Caco-2 (cell line): ENCODE data around the gene TFF1. TPM values are rescaled to one million over a fixed set of nuclear protein-coding genes. Genes with fewer than 3 reads are reported as not detected.

ENCODE experiments used
- BruUV-seq: library from RNA; stranded (reverse); fragments of 400-500 nt; replicated peaks from 2 replicates; lab custom pipeline; 2021; lab: Mats Ljungman, UMichigan
- CTCF ChIA-PET: fragments of 300-600 bp; sonication (Branson Sonifier 250); formaldehyde crosslinking; loops from one replicate; lab custom pipeline; 2022; ENCODE audit warnings: antibody characterized with exemption; lab: Charles Lee
- POLR2A ChIA-PET: fragments of 300-600 bp; sonication (Branson Sonifier 250); formaldehyde crosslinking; loops from one replicate; lab custom pipeline; 2022; ENCODE audit warnings: antibody characterized with exemption; lab: Charles Lee
- DNase-seq, 2 experiments: peaks; one replicate each; pipeline versions ENCODE4 v3.0.0 to v3.0.0-alpha.2; 2020 to 2022
- H3K27me3 ChIP-seq: replicated peaks from 2 replicates; pipeline ENCODE4 v1.6.0; 2011; ENCODE audit warnings: low read length; ENCODE audit not compliant: control insufficient read depth, insufficient read depth
- H3K36me3 ChIP-seq: 2 replicates; pipeline ENCODE4 v1.5.1; 2011; ENCODE audit warnings: low read length; ENCODE audit not compliant: control insufficient read depth, insufficient read depth
- H3K4me1 ChIP-seq: fragments of 250-450 bp; sonication (Bioruptor Pico); 2 replicates; pipeline ENCODE4 v1.5.1; 2020; ENCODE audit warnings: mild to moderate bottlenecking
- H3K4me3 ChIP-seq: 2 replicates; pipeline ENCODE4 v1.5.1; 2011; ENCODE audit warnings: low read depth, mild to moderate bottlenecking, control low read depth, low read length
- H3K9me3 ChIP-seq: fragments of 250-450 bp; sonication (Bioruptor Pico); 2 replicates; pipeline ENCODE4 v1.5.1; 2020; ENCODE audit warnings: mild to moderate bottlenecking, moderate library complexity
- H3K27ac Mint-ChIP-seq: one replicate; pipeline ENCODE4 v1.8.0; 2022; ENCODE audit warnings: mixed read lengths; ENCODE audit not compliant: unreplicated experiment
- H3K27me3 Mint-ChIP-seq: one replicate; pipeline ENCODE4 v1.8.0; 2022; ENCODE audit warnings: mixed read lengths; ENCODE audit not compliant: insufficient read depth, unreplicated experiment
- H3K36me3 Mint-ChIP-seq: one replicate; pipeline ENCODE4 v1.8.0; 2022; ENCODE audit warnings: mild to moderate bottlenecking, mixed read lengths; ENCODE audit not compliant: insufficient read depth, unreplicated experiment
- H3K4me1 Mint-ChIP-seq: one replicate; pipeline ENCODE4 v1.8.0; 2022; ENCODE audit warnings: low read depth, mixed read lengths; ENCODE audit not compliant: unreplicated experiment
- H3K4me3 Mint-ChIP-seq: one replicate; pipeline ENCODE4 v1.8.0; 2022; ENCODE audit warnings: mild to moderate bottlenecking, moderate library complexity, mixed read lengths; ENCODE audit not compliant: unreplicated experiment
- H3K9me3 Mint-ChIP-seq: one replicate; pipeline ENCODE4 v1.8.0; 2022; ENCODE audit warnings: mixed read lengths; ENCODE audit not compliant: unreplicated experiment
- intact Hi-C: fragments of 100-400 bp; cut with micrococcal nuclease; formaldehyde crosslinking; loops from one replicate; pipeline ENCODE4 v1.10.0; 2022; ENCODE audit not compliant: unreplicated experiment
- total RNA-seq: library from RNA; stranded (reverse); gene quantifications from 2 replicates; pipeline ENCODE4 v1.2.3, GENCODE V29; 2022
- TF ChIP-seq, protein P1 (sequence below), 2 experiments: fragments of 200-600 bp in 1 of 2; IDR thresholded peaks; 1 replicate in 1 of 2; 2 replicates in 1 of 2; pipeline versions ENCODE4 v1.5.1 to v1.8.0; 2011 to 2022; ENCODE audit warnings: antibody characterized with exemption in 1 of 2, control low read depth in 1 of 2, inconsistent platforms in 1 of 2, low read depth in 1 of 2, low read length in 1 of 2, mild to moderate bottlenecking in 1 of 2, moderate library complexity in 1 of 2; ENCODE audit not compliant: insufficient read depth in 1 of 2, severe bottlenecking in 1 of 2, unreplicated experiment in 1 of 2

TFF1 gene
- total RNA-seq, 1 experiment from 2014 or later, result 9.8 TPM

DNA sequence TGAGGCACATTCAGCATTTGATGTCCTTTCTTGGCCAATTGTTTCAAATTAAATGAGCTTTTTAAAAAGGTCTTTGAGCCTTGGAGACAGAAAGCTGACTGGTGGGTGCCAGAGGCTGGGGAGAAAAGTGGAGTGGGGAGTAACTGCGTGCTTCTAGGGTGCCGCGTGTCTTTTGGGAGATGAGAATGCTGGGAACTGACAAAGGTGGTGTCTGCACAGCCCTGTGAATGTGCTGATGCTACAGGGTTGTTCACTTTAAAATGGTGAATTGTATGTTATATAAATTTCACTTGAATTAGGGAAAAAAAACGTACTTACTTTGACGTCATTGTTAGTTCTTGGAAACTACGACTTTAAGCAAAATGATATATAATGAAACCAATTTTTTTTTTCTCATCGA lies 8.1 kb upstream of the TFF1 start:
- Mint-ChIP-seq H3K36me3 (peaks cover 6% of the 10 kb centered on the region), H3K9me3 (no peaks in the 10 kb centered on the region), H3K27ac (no peak overlapping the region), H3K4me1 (peaks cover 20% of the 10 kb centered on the region), H3K27me3 (no peaks in the 10 kb centered on the region), H3K4me3 (no peak overlapping the region)
- no peaks in the 10 kb centered on the region for H3K27me3 ChIP-seq
- no peaks in the 10 kb centered on the region for H3K9me3 ChIP-seq
- DNase-seq, result no peak
- no peaks in the 10 kb centered on the region for H3K36me3 ChIP-seq
- POLR2A ChIA-PET, result no interaction called here
- intact Hi-C loops, result no loop called here
- no TSS peak for BruUV-seq
- no peaks in the 10 kb centered on the region for H3K4me1 ChIP-seq
- CTCF ChIA-PET, result no interaction called here
- no peak overlapping the region for H3K4me3 ChIP-seq
- TF ChIP-seq, protein P1, sequence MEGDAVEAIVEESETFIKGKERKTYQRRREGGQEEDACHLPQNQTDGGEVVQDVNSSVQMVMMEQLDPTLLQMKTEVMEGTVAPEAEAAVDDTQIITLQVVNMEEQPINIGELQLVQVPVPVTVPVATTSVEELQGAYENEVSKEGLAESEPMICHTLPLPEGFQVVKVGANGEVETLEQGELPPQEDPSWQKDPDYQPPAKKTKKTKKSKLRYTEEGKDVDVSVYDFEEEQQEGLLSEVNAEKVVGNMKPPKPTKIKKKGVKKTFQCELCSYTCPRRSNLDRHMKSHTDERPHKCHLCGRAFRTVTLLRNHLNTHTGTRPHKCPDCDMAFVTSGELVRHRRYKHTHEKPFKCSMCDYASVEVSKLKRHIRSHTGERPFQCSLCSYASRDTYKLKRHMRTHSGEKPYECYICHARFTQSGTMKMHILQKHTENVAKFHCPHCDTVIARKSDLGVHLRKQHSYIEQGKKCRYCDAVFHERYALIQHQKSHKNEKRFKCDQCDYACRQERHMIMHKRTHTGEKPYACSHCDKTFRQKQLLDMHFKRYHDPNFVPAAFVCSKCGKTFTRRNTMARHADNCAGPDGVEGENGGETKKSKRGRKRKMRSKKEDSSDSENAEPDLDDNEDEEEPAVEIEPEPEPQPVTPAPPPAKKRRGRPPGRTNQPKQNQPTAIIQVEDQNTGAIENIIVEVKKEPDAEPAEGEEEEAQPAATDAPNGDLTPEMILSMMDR (IDR thresholded peaks at IDR 0.05; ENCODE audit: insufficient read depth in 1 of 2, low read depth in 1 of 2, low read length in 1 of 2, severe bottlenecking in 1 of 2, unreplicated experiment in 1 of 2), result no peak

DNA sequence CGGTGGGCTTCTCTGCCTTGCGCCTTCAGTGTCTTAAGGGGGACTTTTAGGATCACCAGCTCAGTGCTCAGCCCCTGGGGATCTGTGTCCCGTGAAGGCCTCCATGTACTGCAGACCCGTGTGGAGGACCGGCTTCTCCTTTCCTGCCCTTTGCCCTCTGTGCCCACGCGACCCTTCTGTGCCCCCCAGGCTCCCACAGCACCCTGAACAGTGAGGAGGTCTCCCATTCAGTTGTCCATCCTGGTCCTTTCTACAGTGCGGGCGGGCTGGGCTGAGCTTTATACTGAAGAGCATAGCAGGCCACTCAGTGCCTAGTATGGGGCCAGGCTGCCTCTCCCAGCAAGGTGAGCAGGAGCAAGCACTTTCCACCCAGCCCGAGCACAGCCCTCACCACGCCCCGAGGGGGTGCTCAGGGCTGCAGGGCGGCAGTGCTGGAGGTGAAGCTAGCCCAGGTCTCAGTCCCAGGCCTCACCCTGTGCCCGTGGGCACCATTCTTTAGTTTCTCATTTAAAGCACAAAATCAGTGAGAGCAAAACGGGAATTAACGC lies 7.6 kb upstream of the TFF1 start:
- peaks cover 6% of the 10 kb centered on the region for H3K36me3 Mint-ChIP-seq

DNA sequence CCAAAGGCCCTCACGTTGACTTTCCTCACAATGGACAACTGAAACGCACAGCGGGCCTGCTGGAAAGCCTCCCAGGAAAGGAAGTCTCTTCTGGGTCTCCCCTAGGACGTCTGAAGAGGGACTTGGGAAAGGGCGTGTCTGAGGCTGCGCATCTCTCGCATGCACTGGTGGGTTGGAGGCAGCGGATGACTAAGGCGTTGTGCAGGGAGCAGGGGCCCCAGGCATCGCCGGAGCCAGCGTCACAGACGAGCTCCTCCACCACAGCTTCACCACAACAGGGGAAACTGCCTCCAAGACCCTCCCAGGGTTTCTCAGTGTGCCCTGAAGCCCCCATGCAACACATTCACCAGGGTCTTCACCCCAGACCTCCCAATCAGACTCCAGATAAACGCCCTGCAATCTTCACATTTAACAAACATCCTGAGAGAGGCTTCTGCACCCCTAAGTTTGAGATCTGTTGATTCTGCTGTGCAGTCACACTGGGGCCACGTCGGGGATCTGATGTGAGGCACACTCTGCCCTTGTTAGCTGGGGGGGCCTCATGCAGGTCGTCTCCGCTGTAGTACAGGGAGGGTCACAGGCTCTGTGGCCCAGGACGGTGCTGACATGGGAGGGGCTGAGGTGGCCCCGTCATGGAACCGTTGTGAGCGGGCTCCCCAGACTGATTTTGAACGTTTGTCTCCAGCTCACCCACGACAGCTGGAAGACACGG lies 7.0 kb upstream of the TFF1 start:
- TF ChIP-seq, protein P1 (IDR thresholded peaks at IDR 0.05; ENCODE audit: insufficient read depth in 1 of 2, low read depth in 1 of 2, low read length in 1 of 2, severe bottlenecking in 1 of 2, unreplicated experiment in 1 of 2), result no peak
- H3K4me3 ChIP-seq, result no peak overlapping the region
- no peak overlapping the region for H3K4me3 Mint-ChIP-seq
- no peaks in the 10 kb centered on the region for H3K4me1 ChIP-seq
- no peak overlapping the region for H3K27ac Mint-ChIP-seq
- ChIA-PET CTCF (interaction anchor here (0.5 kb wide), 1 partner anchor 9 kb away, joined by 3 read pairs; no protein-coding TSS in a partner anchor), POLR2A (no interaction called here)
- no peaks in the 10 kb centered on the region for H3K9me3 Mint-ChIP-seq
- H3K9me3 ChIP-seq, result no peaks in the 10 kb centered on the region
- H3K27me3 Mint-ChIP-seq, result no peaks in the 10 kb centered on the region
- H3K36me3 Mint-ChIP-seq, result peaks cover 6% of the 10 kb centered on the region
- no peaks in the 10 kb centered on the region for H3K27me3 ChIP-seq
- H3K4me1 Mint-ChIP-seq, result peaks cover 26% of the 10 kb centered on the region
- H3K36me3 ChIP-seq, result no peaks in the 10 kb centered on the region
- DNase-seq, result no peak
- no TSS peak for BruUV-seq
- intact Hi-C loops, result no loop called here

More for the DNA sequence above, 7.6 kb upstream of the TFF1 start:
- Histone ChIP-seq H3K36me3 (no peaks in the 10 kb centered on the region), H3K4me3 (no peak overlapping the region), H3K27me3 (no peaks in the 10 kb centered on the region), H3K4me1 (no peaks in the 10 kb centered on the region), H3K9me3 (no peaks in the 10 kb centered on the region)
- POLR2A ChIA-PET, result no interaction called here
- H3K27me3 Mint-ChIP-seq, result no peaks in the 10 kb centered on the region
- BruUV-seq, result no TSS peak
- H3K4me1 Mint-ChIP-seq, result peaks cover 24% of the 10 kb centered on the region
- TF ChIP-seq, protein P1 (IDR thresholded peaks at IDR 0.05; ENCODE audit: insufficient read depth in 1 of 2, low read depth in 1 of 2, low read length in 1 of 2, severe bottlenecking in 1 of 2, unreplicated experiment in 1 of 2), result no peak
- no peak overlapping the region for H3K4me3 Mint-ChIP-seq
- CTCF ChIA-PET, result no interaction called here
- intact Hi-C loops, result no loop called here
- H3K9me3 Mint-ChIP-seq, result no peaks in the 10 kb centered on the region
- DNase-seq, result no peak
- H3K27ac Mint-ChIP-seq, result no peak overlapping the region
